Brain pericyte (primary cell): Measurements from ENCODE around the gene LRIG1.
A peak's percentile ranks its signal among the peaks of the same experiment; 100 is the strongest.

Experiments used
- DNase-seq: peaks from one replicate; pipeline ENCODE4 v3.0.0-alpha.2; 2012; ENCODE audit warnings: low read depth, low spot score

LRIG1 gene

DNA sequence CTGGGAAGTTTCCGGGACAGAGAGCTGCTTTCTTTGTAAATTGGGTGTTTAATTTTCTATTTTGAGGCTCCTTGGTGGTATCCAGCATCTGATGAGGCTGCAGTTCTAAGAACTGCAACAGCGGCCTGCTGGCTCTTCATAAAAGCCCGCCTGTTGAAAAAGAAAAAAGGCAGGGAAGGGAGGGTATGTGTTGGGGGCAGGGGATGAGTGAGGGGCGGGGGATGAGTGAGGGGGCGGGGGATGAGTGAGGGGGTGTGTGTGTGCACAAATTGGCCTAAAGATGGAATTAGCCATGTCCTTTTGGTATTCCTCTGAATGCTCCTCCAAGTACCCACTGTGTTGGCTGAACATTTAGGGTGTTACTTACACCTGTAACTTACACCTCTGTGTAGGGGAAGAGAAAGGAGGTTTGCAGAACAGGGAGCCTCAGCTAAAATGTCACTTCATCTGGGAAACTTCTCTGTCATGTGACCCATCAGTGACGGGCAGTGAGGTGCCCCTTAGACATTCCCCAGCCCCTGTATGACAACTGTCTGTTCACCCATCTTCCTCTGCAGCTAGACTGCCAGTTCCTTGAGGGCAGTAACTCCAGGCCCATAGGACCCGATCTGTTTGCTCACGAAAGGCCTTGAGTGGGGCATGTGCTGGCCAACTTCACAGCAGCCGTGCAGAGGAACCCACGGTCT lies 57.6 kb downstream of the LRIG1 start:
- DNase-seq = no peak

DNA sequence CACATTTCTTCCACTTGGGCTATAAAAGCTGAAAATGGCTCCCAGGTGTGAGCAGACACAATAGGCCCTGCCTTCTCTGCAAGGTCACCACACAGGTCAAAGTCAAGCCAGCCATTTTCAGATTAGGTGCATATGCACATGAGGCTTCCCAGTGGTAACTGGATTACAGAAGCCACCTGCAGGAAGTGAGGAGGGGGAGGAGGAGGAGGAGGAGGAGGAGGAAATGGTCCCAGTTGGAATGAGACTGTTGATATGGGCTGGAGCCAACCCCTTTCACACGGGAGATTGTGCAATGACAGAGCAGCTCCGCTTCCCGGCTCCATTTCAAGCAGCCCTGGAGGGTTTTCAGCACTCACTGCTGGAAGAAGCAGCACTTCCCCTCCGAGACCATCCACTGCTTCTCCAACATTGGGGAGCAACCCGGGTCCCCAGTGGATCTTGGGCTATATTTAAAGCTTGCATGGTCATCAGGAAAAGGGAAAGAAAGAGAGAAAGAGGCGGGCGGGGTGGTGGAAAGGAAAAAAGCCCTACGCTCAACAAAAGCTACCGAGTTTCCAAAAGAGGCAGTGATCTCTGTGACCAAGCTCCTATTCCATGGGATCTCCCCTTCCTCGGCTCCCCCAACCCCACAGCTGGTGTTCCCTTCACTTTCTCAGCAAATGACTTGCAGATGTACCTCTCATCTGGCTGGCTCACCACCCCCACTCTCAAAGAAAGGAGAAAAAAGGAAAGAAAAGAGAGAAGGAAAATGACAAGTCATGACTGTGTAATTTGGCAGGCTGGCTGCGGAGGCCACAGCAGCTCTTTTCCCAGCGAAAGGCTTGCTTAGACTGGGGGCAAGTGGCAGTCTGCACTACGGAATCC lies 58.3 kb downstream of the LRIG1 start:
- DNase-seq = peak; percentile 69

DNA sequence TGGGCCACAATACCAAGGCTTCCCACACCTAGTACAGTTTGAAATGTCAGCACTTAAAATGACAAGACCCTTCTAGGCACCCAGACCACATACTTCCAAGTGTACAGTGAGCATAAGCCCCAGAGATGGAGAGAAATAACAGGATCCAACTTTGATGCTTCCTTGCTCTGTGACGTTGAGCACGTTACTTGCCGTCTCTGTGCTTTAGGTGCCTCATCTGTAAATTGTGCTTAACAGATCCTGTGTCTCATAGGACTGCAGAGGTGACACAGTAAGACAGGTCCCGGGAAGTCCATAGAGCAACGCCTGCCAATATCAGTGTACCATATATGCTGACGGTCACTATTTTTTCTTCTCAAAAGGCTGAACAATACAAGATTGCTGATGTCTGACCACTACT lies 59.1 kb downstream of the LRIG1 start:
- DNase-seq = no peak

DNA sequence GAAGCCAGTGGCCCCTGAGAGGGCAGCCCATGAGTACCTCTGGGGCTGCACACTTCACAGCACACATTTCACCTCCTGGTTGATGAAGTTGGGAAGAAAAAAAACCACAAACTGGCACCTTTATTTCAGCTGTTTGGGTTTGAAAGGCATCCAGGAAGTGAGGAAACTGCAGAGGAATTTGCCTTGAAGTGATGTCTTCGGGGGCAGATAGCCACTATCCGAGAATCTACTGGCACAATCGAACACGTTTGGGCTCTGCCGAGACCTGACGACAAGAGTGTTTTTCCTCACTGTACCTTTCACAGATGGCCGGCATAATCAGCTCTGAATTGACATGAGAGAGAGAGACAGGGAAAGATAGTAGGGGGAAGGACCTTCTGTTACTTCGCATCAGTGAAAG lies 59.7 kb downstream of the LRIG1 start:
- DNase-seq = no peak

DNA sequence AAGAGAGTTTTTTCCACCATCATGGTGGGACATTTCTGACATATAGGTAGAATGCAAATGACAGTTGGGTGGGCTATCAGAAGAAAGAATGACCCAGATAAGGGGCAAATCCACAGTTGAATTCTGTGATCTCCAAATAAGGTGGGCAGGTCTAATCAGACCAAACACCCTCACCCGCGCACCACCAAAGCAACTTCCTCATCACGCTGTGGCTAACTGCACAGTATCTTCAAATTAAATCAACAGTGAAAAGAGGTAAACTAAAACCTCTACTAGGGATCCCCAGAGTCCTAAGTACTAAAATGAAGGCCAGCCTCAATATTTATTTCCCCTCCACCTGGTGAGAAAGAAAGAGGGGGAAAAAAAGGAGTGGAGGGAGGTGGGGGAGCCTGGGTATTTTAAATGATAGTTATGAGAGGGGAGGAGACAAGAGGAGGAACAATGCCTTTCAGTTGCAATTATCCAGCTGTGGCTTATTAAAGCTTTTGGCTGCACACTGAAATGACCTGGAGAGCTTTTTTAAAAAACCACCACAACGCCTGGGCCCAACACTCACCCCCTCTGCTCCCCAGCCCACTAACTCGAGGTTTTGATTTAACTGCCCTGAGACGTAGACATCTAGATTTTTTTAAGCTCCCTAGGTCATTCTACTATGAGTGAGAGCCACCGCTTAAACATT lies 61.0 kb downstream of the LRIG1 start:
- no peak for DNase-seq

DNA sequence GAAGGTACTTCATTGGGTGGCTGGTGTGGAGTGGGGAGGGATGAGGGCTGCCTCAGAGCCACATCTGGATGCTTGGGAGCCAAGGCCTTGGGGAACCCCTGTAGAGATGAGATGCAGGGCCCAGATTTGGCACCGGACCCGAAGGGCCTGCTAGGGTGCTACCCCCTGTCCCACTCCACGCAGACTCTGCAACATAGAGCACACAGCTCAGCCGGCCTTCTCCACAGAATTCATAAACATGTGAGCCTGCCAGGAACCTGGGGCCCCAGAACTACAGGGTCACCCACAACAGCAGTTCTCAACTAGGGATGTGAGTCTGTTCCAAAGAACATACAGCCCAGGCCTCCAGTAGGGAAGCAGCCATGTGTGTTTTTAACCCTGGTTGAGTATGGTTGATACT lies 62.8 kb downstream of the LRIG1 start:
- DNase-seq = no peak

DNA sequence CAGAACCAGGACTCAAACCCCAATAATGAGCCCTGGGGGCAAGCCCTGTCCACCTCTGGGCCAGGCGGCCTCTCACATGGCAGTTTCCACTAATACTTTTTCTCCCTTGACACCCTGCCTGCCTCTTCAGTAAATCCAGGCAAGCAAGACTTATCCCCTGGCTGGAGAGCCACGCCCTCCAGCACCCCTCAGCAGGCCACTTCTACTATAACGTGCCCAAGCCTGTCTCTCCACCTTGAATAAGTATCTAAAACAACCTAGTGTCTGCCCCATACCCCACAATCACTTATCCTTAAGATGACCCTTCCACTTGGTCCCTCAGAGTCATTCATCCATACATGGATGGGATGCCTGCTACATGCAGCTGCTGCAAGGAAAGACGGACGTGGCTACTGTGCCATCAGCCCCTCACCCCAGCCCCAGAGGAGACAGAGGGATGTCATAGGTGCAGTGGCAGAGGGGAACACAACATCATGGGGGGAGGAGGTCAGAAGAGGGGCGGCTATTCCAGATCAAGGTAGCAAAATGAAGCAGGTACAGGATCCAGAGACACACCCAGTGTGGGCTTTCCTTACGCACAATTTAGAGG lies 63.4 kb downstream of the LRIG1 start:
- DNase-seq = no peak

DNA sequence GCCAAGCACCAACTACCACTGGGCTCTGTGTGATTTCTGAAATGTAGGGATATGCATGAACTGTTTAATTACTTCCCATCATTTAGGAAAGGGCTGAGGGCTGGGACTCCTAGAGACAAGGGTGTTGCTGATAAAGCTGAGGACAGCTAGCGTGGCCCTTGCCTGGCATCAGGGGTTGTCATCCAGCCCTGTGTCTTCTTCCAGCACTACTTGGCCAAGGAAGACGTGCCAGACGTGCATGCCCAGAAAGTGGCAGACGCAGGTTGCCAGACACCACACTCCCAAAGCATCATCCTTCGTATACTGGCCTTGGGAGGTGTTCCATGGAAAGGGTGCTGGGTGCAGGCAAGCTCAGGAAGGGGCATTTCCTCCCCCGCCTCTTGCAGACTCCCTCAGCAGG lies 64.8 kb downstream of the LRIG1 start:
- DNase-seq = no peak

DNA sequence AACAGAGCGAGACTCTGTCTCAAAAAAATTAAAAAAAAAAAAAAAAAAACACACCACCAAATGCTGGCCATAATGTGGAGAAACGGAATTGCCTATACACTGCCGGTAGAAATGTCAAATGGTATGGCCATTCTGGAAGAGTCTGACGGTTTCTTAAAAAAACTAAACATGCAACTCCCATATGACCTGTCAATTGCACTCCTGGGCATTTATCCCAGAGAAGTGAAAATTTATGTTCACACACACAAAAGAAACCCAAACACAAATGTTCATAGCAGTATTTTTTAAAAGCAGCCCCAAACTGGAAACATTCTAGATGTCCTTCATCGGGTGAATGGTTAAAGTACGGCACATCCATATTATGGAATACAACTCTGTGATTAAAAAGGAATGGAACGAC lies 66.1 kb downstream of the LRIG1 start:
- DNase-seq = no peak

DNA sequence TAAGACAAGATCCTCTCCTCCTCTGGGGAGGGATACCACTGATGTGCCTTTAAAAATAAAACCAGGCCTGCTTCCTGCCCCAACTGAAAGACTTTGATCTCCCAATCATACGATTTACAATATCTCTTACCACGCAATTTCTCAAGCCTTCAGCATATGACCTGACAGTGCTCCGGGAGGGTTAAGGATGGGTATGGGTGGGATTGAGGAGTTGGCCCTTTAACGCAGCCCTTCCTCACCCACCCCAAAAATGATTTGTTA lies 67.4 kb downstream of the LRIG1 start:
- no peak for DNase-seq

DNA sequence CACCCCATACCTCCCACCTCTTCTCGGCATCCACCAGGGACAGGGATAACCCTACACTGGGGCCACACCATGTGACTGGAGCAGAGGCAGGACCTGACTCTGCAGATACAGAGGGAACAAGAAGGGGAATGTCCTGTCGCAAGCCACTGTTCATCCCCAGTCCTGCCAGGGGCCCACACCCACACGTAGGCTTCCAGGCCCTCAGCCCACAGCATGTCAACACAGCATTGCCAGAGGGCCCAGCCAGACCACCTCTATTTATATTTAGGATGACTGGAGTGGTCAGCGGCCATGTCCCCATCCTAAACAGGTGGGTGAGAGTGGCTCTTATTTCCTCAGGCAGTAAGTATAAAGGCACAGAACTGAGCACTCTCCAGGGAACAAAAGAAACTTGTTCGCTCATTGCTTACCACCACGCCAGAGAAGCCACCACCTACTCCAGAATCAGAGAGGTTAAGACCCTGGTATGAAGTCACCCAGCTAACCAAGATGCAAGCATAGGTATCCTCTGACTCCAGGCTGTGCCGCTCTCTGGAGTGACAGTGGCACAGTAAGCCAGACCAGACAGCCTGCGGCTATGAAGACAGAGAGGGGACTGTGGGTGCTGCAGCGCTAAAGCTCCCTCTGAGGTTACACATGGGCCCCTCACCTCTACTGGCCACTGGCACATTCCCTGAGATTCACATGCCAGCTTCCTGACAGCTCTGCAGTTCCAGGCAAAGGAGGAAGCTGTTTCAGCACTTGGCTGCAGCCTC lies 67.9 kb downstream of the LRIG1 start:
- no peak for DNase-seq

DNA sequence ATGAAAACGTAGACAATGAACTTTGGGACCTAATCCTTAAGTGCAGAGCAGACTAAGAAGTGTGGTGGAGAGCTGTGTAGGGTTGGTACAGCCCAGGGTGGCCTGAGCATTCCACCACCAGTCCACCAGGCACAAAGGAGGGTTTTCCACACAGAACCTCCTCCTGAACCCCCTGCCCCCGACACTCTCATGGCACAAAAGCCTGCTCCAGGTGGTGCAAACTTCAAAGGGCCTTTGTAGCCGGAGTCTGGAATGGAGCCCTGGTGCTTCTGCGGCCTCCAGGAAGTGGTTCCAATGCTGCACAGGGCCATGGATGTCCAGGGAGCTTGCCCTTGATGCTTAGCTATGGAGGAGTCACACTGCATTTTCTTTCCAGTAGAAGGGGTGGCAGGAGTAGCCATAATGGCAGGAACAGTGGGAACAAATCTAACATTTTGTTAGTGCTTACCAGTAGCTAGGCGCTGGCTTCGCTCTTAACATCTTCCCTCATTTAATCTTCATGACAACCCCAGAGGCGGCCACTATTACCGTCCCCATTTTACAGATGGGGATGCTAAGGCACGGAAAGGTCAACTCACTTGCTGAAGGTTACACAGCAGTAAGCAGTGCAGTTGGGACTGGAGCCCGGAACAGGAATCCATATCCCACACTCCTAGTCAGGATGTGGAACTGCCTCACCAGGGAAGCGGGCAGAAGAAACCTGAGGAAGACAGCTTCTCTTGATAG lies 68.6 kb downstream of the LRIG1 start:
- DNase-seq = no peak

DNA sequence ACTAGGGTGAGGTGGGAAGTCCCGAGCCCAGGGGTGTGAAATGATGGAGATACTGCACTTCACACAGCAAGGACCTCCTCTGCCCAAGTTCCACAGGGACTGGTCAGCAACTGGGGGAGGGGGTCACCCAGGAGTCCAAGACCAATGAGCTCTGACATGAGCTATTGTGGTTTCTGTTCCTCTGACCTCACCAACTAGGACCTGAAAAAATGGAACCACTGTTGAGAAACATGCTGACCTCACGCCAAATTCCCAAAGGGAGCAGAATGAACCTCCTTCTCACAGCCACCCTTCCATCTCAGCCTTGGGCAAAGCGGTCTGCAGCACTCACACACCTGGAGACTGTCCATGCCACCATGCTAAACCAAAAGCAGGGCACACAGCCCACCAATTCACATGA lies 69.3 kb downstream of the LRIG1 start:
- DNase-seq = no peak

DNA sequence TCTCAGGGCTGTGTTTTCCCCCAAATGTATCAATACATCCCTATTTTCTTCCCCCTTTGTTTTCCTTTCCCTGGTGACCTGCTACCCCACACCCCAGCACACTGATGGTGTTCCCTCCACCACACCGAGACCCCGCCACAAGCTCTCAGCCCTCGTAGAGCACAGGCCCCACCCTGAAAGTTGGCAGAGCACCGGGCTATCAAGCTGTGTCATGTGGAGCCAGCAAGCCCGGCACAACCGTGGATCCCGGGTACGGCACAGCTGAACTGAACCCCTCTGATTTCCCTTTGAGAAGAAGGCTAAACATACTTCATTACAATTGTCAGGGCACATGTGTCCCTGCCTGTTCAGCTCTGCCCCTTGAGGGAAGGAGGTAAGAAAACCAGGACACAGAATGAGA lies 69.9 kb downstream of the LRIG1 start:
- DNase-seq = no peak

DNA sequence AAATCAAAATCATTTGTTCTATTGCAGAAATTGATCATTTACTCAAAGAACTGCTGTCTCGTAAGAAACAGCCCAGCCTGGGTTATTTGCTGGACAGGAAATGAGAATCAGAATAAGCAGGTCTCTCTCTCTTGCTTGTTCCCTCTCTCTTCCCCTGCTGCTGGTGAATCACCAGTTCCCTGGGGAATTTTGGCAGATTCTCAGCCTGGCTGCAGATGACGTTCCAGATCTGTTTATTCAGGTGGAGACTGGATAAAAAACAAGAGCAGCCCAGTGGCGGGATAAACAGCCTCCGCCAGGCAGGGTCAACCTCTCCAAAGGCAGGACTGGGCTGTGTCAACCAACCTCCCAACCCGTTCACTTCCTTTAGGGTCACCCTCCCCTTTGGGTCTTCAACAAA lies 72.1 kb downstream of the LRIG1 start:
- DNase-seq = peak; percentile 97

DNA sequence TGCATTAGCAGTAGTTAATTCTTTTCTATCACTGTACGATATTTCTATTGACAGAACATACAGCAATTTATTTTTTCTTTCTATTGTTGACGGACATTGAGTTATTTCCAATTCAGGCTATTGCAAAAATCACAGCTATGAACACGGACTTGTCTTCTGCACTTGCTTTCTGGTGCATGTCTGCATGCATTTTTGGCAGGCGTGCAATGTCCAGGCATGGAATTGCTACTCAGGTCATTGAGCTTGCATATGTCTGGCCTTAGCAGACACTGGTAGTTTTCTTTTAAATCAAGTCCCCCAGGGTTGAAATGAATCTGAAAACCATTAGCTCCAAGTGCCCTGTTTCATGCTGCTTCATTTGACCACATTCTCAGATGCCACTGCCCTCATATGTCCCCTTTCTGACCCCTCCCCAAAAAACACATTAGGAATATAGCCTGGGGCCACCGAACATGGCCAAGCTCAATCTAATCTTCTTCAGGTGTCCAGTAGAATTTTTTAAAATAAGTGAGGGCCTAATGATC lies 72.8 kb downstream of the LRIG1 start:
- DNase-seq = no peak

DNA sequence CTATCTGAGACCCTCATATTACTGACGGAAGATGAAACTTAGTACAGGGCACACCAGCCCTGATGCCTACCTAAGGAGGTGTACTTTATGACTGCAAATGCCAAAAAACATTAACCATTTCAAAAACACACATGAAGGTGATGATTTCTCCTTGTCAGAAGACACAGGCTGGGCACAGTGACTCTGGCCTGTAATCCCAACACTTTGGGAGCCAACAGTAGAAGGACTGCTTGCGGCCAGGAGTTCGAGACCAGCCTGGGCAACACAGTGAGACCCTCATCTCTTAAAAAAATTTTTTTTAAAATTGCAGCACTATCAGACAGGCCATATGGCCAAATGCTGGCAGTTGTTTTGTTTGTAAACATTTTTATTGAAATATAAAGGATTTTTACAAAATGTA lies 73.5 kb downstream of the LRIG1 start:
- no peak for DNase-seq

DNA sequence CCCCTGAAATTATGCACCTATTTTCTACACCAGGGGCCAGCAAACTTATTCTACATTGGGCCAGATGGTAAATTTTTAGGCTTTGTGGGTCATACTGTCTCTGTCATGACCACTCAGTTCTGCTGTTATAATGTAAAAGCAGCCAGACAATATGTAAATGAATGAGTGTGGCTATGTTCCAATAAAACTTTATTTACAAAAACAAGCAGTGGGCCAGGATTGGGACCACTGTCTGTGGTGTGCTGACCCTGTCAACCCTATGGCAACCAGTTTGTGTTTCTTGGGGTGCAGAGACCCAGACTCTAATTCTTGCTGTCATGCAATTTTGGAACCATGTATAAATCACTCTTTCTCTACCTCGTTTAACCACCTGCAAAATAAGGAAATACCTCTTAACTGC lies 74.7 kb downstream of the LRIG1 start:
- no peak for DNase-seq

DNA sequence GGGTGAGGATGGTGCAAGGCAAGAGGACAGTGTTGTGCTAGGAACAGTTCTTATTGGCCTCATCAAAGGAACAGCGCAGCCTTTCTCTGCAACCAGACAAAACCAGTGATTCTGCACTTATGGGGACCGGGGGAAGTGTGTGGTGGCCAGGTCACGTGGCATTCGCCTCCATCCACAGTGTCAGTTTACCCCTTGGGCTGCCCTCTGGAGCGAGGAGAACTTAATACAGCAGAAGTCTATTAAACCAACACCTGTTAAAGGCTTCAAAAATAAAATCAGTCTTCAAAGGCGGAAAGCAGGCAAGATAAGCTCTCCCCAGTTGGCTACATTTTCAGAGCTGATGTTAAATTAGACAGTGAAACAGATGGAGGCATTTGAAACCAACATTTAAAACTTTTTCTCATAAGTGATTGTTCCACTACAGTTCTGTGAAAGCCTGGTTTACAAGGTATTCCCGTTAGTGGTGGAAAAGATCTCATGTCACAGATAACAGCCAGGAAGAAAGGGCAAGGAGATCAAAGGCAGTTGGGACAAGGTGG lies 75.2 kb downstream of the LRIG1 start:
- no peak for DNase-seq

DNA sequence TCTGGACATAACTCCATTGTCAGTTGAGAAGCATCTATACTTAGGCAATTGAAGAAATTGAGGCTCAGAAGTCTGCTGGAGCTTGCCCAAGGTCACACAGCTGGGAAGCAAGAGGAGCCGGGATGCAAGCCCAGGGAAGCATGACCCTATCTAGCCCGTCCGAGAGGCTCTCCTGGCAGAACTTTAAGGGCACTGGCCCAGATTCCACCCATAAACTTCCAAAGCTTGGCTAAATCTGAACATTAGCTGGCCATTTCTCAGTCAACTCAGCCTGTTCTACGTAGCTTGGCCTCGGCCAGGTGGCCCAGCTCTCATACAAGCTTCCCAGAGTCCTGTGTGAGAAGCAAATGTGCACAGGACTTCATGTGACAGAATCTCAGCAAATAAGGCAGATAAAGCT lies 75.8 kb downstream of the LRIG1 start:
- no peak for DNase-seq

DNA sequence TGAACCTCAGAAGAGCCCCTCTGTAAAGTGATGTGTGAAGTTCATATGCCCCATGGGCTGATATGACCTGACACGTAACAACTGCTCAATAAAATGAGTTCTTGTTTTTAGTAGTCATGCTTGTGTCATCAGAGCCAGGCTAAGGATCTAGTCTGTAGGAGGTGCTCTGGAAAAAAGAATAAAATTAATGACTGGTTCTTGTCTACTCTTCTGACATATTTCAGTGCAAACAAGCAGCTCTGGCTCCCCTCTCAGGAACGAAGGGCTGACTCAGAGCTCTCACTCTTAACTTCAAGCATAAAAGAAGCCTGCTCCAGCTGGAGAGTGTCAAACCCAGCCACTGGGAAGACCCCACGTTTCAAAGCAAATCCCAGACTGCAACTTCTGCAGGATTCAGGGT lies 77.0 kb downstream of the LRIG1 start:
- DNase-seq = no peak
